Measurements from ENCODE around the gene TOGARAM1.
"Not testable (repeated sequence)": the region's sequence is repeated elsewhere in the genome, so short reads cannot be mapped to it uniquely, and the experiment has no call there.

The TOGARAM1 gene

DNA sequence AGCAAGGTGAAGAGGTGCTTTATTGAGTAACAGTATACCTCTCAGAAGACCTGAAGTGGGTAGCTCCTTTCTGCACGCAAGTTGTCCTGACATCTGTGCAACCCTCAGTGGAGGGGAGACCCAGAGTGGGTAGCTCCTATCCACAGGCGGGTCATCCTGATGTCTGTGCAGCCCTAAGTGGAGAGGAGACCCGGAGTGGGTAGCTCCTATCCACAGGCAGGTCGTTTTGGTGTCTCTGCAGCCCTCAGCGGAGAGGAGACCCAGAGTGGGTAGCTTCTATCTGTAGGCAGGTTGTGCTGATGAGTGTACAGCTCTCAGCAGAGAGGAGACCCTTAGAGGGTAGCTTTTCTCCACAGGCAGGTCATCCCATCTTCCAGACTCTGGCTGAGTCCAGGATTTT lies 76.9 kb downstream of the TOGARAM1 start:
- no peak for DNase-seq (ENCODE audit: low spot score)

DNA sequence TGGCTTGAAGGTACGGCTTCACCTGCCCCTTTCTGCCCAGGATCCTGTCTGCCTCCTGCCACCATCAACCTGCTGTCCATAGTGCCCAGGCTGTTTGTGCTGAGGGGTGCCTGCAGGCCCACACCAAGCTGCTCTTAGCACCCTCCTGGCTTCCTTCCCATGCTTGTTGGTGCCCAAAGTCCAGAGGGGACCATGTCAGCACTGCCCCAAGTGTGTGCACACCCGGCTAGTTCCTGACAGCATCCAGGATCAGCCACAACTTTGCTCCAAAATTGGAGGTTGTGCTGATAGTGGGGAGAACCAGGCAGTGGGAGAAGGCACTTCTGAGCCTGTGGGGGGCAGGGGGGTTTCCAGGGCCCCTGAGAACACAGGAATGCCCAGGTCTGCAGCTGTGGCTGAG lies 77.4 kb downstream of the TOGARAM1 start:
- no peak for DNase-seq (ENCODE audit: low spot score)

DNA sequence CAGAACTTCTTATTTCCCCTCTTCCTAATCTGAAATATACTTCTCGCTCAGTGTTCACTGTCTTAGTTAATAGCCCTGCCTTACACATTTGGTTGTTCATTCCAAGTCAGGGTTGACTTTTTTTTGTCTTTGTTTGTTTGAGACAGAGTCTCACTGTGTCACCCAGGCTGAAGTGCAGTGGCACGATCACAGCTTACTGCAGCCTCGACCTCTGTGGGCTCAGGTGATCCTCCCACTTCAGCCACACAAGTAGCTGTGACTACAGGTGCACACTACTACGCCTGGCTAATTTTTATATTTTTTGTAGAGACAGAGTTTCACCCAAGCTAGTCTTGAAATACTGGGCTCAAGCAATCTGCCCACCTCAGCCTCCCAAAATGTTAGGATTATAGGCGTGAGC lies 79.7 kb downstream of the TOGARAM1 start:
- no peak for DNase-seq (ENCODE audit: low spot score)

DNA sequence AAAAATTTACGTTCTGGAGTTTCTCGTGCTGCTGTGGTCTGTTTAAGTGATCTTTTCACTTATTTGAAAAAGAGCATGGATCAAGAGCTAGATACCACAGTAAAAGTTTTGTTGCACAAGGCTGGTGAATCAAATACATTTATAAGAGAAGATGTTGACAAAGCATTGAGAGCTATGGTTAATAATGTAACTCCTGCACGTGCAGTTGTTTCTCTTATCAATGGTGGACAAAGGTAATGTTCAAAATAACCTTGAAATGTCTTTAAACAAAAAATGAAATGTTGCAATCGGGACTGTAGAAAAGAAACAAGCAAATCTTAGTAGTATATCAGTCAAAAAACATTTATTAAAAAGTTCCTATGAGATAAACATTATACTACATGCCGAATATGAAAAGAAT lies 82.6 kb downstream of the TOGARAM1 start:
- no peak for DNase-seq (ENCODE audit: low spot score)

DNA sequence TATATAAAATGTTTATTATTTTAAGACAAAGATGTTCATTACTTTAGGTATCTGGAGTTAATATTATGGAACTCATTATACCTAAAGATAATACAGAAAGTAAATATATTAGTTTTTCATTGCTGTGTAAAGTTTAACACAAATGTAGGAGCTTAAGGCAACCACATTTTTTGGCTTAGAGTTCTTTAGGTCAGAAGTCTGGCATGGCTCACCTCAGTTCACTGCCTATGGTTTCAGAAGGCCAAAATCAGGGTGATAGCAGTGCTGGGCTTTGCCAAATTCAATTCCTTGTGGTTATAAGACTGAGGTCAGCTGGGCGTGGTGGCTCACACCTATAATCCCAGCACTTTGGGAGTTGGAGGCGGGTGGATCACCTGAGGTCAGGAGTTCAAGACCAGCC lies 86.4 kb downstream of the TOGARAM1 start:
- DNase-seq (ENCODE audit: low spot score): no peak

DNA sequence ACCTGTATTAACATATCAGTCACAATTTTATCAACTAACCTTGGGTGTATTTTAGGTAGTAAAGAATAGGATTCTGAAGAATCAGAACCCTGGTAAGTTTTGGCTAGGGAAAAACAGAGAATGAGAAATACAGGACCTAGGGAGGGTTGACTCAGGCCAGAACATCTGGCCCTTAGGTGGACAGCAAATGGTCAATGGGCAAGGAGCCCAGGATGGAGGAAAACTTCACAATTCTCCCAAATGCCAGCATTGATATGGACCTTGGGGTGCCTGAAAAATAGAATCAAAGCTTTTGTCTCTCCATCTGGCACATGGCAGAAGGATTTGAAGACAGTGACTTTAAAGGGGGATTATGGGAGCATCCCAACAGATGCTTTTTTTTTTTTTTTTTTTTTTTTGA lies 89.2 kb downstream of the TOGARAM1 start:
- DNase-seq (ENCODE audit: low spot score): no peak

DNA sequence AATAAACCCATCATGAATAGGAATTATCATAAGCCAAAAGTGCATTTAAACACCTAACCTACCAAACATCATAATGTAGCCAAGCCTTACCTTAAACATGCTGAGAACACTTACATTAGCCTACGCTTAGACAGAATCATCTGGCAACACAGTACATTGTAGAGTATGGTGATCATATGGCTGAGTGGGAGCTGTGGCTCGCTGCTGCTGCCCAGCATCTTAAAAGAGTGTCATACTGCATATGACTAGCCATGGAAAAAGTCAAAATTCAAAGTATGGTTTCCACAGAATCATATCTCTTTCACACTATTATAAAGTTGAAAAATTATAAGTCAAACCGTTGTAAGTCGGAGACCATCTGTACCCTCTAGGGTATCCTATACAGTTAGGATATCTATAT lies 89.9 kb downstream of the TOGARAM1 start:
- no peak for DNase-seq (ENCODE audit: low spot score)

DNA sequence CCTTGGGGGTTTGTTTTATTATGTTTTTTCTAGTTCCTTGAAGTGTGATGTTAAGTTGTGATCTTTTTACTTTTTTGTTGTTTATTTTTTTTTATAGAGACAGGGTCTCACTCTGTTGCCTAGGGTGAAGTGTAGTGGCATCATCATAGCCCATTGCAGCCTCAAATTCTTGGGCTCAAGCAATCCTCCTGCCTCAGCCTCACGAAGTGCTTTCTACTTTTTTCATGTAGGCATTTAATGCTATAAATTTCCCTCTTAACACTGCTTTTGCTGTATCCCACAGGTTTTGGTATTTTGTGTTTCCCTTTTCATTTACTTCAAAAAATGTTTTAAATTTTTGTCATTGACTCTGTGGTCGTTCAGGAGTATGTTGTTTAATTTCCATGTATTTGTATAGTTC lies 95.4 kb downstream of the TOGARAM1 start:
- DNase-seq (ENCODE audit: low spot score): no peak

DNA sequence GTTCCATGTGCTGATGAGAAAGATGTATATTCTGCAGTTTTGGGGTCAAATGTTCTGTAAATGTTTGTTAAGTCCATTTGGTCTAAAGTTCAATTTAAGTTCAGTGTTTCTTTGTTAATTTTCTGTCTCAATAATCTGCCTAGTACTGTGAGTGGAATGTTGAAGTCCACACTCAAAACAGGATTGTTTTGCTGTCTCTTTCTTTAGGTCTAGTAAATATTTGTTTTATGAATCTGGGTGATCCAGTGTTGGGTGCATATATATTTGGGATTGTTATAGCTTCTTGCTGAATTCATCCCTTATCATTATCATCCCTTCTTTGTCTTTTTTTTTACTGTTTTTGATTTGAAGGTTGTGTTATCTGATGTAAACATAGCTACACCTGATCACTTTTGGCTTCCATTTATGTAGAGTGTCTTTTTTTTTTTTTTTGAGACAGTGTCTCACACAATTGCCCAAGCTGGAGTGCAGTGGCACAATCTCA lies 95.9 kb downstream of the TOGARAM1 start:
- no peak for DNase-seq (ENCODE audit: low spot score)

DNA sequence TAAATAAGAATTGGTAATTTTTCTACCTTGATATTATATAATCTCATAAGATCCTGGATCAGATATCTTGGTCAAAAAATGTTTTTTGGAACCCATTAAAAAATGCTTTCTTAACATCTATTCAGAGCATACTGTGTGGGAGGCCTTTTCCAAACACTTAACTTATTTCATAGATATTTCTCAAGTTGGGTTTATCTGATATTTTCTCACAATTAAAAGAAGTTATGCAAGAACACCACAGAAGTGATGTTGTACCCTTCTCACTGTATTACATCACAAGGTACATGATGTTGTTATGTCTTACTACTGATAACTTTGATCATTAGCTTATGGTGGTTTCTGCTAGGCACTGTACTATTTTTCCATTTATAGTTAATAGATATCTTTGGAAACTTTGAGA lies 98.6 kb downstream of the TOGARAM1 start:
- DNase-seq (ENCODE audit: low spot score): no peak

DNA sequence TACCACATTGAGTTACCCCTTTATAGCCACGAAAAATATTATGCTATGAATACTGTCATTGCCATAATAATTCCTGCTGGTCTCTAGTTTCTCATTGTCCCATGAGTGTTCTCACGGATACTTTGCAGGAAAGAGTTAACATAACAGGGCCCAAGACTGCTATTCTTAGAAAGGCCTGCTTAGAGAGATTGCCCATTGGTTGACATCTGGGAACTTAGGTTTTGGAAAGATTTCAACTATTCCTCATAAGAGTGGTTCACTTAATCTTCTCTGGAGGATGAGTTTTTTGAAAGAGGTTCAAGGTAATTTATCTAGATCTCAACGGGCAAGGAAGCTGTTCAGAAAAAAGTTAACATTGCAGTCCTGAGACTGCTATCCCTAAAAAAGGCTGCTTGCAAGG lies 103.5 kb downstream of the TOGARAM1 start:
- DNase-seq (ENCODE audit: low spot score): no peak

DNA sequence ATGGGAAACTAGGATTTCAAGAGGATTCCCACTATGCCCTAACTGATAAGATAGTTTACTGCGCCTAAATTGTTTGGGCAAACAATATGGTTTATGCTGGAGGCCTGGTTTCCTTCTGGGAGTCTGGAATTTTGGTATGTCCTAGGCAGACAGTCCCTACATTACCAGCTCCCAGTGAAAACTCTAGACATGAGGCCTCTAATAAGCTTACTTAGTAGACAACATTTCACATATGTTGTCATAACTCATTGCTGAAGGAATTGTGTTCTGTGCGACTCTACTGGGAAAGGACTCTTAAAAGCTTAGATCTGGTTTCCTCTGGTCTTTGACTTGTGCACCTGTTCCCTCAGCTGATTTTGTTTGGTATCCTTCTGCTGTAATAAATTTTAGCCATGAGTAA lies 104.0 kb downstream of the TOGARAM1 start:
- no peak for DNase-seq (ENCODE audit: low spot score)

DNA sequence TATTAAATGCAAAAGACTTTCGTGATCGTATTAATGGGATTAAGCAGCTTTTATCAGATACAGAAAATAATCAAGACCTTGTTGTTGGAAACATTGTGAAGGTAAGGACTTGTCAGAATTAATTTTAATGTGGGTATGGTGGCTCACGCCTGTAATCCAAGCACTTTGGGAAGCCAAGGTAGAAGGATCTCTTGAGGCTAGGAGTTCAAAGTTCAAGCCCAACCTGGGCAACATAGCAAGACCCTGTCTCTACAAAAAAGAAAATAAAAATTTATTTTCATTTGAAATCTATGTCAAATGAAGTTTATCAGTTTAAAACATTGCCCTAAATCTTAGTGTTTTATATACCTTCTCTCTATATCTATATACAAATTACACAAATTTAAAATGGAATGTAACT lies 104.7 kb downstream of the TOGARAM1 start:
- no peak for DNase-seq (ENCODE audit: low spot score)

DNA sequence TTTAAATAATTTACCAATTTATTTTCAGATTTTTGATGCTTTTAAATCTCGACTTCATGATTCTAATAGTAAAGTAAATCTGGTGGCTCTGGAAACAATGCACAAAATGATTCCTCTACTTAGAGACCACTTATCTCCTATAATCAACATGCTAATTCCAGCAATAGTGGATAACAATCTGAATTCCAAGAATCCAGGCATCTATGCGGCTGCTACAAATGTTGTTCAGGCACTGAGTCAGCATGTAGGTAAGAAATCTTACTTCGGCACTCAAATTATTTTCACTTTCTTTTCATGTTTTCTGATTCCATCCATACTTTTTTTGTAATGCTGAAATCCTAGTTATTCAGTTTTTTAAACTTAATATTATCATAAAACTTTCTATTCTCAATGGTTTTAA lies 106.4 kb downstream of the TOGARAM1 start:
- DNase-seq (ENCODE audit: low spot score): no peak

DNA sequence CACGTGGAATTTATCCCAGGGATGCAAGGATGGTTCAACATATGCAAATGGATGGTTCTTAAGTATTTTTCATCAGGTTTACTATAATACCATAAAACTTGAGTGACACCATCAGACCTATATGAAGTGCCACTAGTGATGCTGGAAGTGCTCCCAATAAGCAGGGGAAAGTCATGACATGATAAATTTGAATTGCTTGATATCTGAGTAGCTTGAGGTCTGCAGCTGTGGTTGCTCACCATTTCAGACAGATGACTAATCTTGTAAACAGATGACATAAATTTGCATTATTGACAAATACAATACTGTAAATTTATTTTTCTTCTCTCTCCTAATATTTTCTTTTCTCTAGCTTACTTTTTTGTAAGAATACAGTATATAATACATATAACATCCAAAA lies 108.2 kb downstream of the TOGARAM1 start:
- DNase-seq (ENCODE audit: low spot score): no peak

DNA sequence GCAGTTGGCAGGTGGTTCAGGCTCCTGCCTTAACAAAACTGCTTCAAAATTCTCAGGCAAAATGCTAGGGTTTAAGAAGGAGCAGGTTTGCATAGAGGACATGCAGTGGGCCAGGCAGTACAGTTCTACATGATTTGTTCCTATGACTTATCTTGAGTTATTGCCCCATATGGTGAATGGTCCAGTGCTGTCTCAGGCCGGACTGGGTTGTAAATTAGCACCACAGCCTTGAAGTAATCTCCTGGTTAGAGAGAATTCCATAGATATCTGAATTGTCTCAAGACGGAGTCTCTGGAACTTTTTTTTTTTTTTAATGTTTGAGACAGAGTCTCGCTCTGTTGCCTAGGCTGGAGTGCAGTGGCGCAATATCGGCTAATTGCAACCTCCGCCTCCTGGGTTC lies 110.1 kb downstream of the TOGARAM1 start:
- DNase-seq (ENCODE audit: low spot score): no peak

DNA sequence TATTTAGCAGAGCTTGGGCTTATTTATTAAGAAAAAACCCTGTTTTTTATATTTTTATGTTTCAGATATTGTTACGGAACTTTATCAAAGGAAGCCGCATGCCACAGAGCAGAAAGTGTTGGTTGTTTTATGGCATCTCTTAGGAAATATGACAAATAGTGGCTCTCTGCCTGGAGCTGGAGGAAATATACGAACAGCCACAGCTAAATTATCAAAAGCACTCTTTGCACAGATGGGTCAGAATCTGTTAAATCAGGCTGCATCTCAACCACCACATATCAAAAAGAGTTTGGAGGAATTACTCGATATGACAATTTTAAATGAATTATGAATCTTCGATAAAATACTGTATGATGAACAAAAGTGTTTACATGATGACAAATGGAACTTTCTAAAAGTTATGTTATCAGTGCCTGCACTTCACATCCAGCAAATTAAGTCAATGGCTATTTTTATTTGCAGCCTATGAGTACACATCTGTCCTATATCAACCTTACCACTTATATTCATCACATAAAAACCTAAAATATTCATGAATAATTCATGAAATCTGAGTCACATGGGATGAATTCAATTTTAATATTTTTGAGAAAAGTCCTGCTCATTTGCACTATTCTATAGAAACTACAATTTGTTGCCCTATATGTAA lies 111.4 kb downstream of the TOGARAM1 start:
- no peak for DNase-seq (ENCODE audit: low spot score)

DNA sequence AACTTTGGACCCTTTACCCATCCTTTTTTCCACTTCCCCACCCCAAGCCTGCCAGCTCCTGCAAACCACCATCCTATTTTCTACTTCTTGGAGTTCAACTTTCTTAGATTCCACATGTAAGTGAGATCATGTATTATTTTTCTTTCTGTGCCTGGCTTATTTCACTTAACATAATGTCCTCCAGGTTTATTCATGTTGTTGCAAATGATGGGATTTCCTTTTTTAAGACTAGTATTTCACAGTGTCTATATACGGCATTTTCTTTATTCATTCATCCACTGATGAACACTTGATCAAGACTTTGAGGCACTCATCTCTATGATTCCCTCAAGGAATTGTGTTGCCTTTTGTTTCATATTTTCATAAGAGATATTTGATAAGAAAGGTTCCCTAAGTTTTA lies 116.3 kb downstream of the TOGARAM1 start:
- DNase-seq (ENCODE audit: low spot score): no peak

DNA sequence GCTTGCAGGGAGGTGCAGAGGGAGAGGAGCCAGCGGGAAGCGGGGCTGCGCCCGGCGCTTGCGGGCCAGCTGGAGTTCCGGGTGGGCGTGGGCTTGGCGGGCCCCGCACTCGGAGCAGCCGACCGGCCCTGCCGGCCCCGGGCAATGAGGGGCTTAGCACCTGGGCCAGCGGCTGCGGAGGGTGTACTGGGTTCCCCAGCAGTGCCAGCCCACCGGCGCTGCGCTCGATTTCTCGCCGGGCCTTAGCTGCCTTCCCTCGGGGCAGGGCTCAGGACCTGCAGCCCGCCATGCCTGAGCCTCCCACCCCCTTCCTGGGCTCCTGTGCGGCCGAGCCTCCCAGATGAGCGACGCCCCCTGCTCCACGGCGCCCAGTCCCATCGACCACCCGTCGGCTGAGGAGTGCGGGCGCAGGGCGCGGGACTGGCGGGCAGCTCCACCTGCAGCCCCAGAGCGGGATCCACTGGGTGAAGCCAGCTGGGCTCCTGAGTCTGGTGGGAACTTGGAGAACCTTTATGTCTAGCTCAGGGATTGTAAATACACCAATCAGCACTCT lies 118.5 kb downstream of the TOGARAM1 start:
- DNase-seq (ENCODE audit: low spot score): not testable (repeated sequence)

DNA sequence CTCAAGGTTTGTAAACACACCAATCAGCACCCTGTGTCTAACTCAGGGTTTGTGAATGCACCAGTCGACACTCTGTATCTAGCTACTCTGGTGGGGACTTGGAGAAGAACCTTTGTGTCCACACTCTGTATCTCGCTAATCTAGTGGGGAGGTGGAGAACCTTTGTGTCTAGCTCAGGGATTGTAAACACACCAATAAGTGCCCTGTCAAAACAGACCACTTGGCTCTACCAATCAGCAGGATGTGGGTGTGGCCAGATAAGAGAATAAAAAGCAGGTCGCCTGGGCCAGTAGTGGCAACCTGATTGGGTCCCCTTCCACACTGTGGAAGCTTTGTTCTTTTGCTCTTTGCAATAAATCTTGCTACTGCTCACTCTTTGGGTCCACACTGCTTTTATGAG lies 119.1 kb downstream of the TOGARAM1 start:
- DNase-seq (ENCODE audit: low spot score): not testable (repeated sequence)

DNA sequence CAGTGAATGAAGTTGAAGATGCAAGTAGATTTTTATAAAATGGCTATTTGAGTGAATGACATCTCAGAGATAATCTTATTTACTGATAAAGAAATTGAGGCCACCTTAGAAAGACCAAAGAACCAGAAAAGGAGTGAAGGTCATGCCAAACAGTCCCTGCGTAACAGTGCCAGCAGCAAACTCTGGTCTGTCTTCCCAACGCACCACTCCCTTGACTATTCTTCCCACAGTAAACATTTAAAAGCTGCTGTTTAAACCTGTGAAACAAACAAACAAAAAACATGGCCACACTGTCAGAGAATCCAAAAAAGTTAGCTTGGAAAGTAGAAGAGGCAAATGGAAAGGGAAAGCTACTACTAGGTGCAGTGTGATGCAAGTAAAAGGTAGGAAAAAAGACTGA lies 120.4 kb downstream of the TOGARAM1 start:
- DNase-seq (ENCODE audit: low spot score): no peak

DNA sequence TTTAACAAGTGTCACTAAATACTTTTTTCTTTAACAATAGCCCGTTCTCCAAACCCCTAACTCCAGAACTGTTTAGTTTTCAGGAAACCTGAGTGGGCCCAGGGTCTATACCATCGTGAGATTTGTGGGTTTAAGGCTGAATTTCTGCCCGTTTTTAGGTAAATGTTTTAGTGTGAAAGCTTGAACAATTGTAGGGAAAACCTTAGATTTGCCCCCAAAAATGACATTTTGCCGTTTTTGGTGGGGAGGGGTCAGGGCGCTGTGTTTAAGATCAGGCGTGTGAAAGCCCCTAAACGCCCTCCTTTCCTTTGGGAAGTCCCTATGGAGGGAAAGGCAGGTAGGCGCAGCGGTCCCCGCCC lies 121.6 kb downstream of the TOGARAM1 start:
- no peak for DNase-seq (ENCODE audit: low spot score)

DNA sequence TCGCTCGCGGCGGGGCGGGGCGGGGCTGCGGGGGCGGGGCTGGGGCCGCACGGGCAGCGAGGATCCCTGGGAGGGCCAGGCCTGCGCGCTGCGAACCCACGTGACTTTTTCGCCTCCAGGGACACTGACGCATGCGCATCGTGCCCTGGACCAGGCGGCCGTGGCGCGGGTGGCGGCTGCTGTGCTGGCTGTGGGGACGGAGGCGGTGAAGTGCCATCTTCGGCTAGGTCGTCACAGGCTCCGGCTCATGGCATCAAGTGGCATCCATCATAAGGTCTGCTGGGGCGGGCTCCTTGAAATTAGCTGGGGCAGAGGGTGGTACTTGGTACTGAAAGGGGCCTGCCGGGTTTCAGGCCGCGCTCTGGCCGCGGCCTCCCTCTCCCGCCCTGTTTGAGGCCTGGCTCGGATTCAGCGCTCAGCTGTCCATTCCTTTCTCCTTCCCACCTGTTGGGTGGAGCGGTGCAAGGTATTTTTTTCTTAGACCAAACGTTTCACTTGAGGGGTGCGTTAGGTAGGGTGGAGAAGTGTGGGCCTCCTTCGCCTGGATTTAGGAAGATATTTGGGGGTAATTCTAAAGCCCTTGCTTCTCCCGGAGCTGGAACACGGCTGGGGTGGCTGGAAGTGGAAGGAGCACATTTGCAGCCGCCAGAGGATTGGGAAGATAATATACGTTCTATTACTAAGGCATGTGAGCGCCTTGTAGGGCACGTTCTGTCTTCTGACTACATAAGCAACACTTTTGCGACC lies 122.2 kb downstream of the TOGARAM1 start, which contains the start of gene PRPF39:
Gene PRPF39, plus strand, starts transcription at position 141 of the 747 bp plus-strand sequence. CDS start 11,124 bp downstream, outside the sequence.
- peak; percentile 93 for DNase-seq (ENCODE audit: low spot score)
